ENCODE data around the gene VSIG10. TPM values are rescaled to one million over a fixed set of nuclear protein-coding genes. Genes with fewer than 3 reads are reported as not detected.
A peak's percentile ranks its signal among the peaks of the same experiment; 100 is the strongest.
"Not testable (repeated sequence)": the region's sequence is repeated elsewhere in the genome, so short reads cannot be mapped to it uniquely, and the experiment has no call there.

Gene VSIG10
- polyA plus RNA-seq, 3 donors: 20.5 to 24.8 (median 24.6) TPM

GRCh38 chr12:118109088-118109487 is 5.3 kb upstream of the VSIG10 start:
- no peak for DNase-seq (ENCODE audit: low read depth in 3 of 3, low spot score in 2 of 3)

- no peak for DNase-seq (ENCODE audit: low read depth in 3 of 3, low spot score in 2 of 3)
Observed at GRCh38 chr12:118107694-118108093, 3.9 kb upstream of the VSIG10 start.

GRCh38 chr12:118107011-118107410 is 3.2 kb upstream of the VSIG10 start:
- no peak for DNase-seq (ENCODE audit: low read depth in 3 of 3, low spot score in 2 of 3)

GRCh38 chr12:118103201-118103600 is 610 bp downstream of the VSIG10 start:
- peak; percentile 20 to 38 (median 23) for DNase-seq (ENCODE audit: low read depth in 3 of 3, low spot score in 2 of 3)

- DNase-seq (ENCODE audit: low read depth in 3 of 3, low spot score in 2 of 3): no peak
Observed at GRCh38 chr12:118102609-118103008, 1.2 kb downstream of the VSIG10 start.

- no peak for DNase-seq (ENCODE audit: low read depth in 3 of 3, low spot score in 2 of 3)
Observed at GRCh38 chr12:118102070-118102469, 1.7 kb downstream of the VSIG10 start.

- no peak for DNase-seq (ENCODE audit: low read depth in 3 of 3, low spot score in 2 of 3)
Observed at GRCh38 chr12:118101051-118101450, 2.8 kb downstream of the VSIG10 start.

GRCh38 chr12:118098911-118099671 is 4.7 kb downstream of the VSIG10 start:
- DNase-seq (ENCODE audit: low read depth in 3 of 3, low spot score in 2 of 3): no peak

- no peak for DNase-seq (ENCODE audit: low read depth in 3 of 3, low spot score in 2 of 3)
Observed at GRCh38 chr12:118098401-118098800, 5.4 kb downstream of the VSIG10 start.

- no peak for DNase-seq (ENCODE audit: low read depth in 3 of 3, low spot score in 2 of 3)
Observed at GRCh38 chr12:118094039-118094438, 9.8 kb downstream of the VSIG10 start.

GRCh38 chr12:118089782-118090181 is 14.0 kb downstream of the VSIG10 start:
- DNase-seq (ENCODE audit: low read depth in 3 of 3, low spot score in 2 of 3): no peak

- no peak for DNase-seq (ENCODE audit: low read depth in 3 of 3, low spot score in 2 of 3)
Observed at GRCh38 chr12:118082161-118082560, 21.6 kb downstream of the VSIG10 start.

GRCh38 chr12:118081521-118081920 is 22.3 kb downstream of the VSIG10 start:
- not testable (repeated sequence) for DNase-seq (ENCODE audit: low read depth in 3 of 3, low spot score in 2 of 3)

- no peak for DNase-seq (ENCODE audit: low read depth in 3 of 3, low spot score in 2 of 3)
Observed at GRCh38 chr12:118073768-118074167, 30.0 kb downstream of the VSIG10 start.

- no peak for DNase-seq (ENCODE audit: low read depth in 3 of 3, low spot score in 2 of 3)
Observed at GRCh38 chr12:118070650-118071049, 33.2 kb downstream of the VSIG10 start.

- no peak for DNase-seq (ENCODE audit: low read depth in 3 of 3, low spot score in 2 of 3)
Observed at GRCh38 chr12:118068445-118068844, 35.4 kb downstream of the VSIG10 start.

GRCh38 chr12:118065380-118065779 is 38.4 kb downstream of the VSIG10 start:
- no peak for DNase-seq (ENCODE audit: low read depth in 3 of 3, low spot score in 2 of 3)

- DNase-seq (ENCODE audit: low read depth in 3 of 3, low spot score in 2 of 3): no peak
Observed at GRCh38 chr12:118064608-118065007, 39.2 kb downstream of the VSIG10 start.

- DNase-seq (ENCODE audit: low read depth in 3 of 3, low spot score in 2 of 3): no peak
Observed at GRCh38 chr12:118063576-118064391, 40.0 kb downstream of the VSIG10 start.

- DNase-seq (ENCODE audit: low read depth in 3 of 3, low spot score in 2 of 3): peak in 2 of 3 donors; percentile 38 to 49
Observed at GRCh38 chr12:118061873-118062843, 41.7 kb downstream of the VSIG10 start.
